HG03460 (cell line): ENCODE data around the gene UVSSA.
A peak's percentile ranks its signal among the peaks of the same experiment; 100 is the strongest.

ENCODE experiments used
- ATAC-seq: cut with Tn5 transposase; IDR thresholded peaks from one replicate; pipeline ENCODE4 v1.9.1; 2021; ENCODE audit not compliant: unreplicated experiment

Gene UVSSA, protein sequence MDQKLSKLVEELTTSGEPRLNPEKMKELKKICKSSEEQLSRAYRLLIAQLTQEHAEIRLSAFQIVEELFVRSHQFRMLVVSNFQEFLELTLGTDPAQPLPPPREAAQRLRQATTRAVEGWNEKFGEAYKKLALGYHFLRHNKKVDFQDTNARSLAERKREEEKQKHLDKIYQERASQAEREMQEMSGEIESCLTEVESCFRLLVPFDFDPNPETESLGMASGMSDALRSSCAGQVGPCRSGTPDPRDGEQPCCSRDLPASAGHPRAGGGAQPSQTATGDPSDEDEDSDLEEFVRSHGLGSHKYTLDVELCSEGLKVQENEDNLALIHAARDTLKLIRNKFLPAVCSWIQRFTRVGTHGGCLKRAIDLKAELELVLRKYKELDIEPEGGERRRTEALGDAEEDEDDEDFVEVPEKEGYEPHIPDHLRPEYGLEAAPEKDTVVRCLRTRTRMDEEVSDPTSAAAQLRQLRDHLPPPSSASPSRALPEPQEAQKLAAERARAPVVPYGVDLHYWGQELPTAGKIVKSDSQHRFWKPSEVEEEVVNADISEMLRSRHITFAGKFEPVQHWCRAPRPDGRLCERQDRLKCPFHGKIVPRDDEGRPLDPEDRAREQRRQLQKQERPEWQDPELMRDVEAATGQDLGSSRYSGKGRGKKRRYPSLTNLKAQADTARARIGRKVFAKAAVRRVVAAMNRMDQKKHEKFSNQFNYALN

DNA sequence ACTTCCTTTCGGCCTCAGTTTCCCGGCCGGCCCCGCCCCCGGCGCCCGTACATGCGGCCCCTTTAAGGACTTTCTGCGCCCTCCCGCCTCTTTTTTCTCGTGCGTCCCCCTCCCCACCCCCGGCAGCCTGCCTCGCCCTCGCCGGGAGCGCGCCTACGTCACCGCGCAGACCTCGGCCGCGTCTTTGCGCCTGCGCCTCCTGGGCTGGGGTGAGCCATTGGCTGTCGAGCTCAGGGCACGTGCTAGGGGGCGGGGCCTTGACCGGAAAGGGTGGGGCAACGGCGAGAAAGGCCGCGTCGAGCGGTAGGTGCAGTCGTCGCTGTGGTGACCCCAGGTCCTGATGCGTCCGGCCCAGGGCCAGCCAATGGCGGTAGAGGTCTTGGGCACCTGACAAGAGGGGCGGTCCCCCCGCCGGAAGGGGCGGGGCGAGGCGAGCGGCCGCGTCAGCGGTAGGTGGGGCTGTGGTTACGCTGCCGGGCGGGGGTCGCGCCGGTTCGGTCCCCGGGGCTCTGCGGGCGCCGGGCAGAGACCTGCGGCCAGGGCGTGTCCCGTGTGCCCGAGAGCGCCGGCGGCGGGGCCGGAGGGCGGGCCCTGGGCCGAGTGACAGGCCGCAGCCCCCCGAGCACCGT is at the start of gene UVSSA:
Gene UVSSA (plus strand): TSS at position 428 of the 629 bp plus-strand sequence. CDS start 884 bp downstream, outside the sequence.
- ATAC-seq, result peak; percentile 90

DNA sequence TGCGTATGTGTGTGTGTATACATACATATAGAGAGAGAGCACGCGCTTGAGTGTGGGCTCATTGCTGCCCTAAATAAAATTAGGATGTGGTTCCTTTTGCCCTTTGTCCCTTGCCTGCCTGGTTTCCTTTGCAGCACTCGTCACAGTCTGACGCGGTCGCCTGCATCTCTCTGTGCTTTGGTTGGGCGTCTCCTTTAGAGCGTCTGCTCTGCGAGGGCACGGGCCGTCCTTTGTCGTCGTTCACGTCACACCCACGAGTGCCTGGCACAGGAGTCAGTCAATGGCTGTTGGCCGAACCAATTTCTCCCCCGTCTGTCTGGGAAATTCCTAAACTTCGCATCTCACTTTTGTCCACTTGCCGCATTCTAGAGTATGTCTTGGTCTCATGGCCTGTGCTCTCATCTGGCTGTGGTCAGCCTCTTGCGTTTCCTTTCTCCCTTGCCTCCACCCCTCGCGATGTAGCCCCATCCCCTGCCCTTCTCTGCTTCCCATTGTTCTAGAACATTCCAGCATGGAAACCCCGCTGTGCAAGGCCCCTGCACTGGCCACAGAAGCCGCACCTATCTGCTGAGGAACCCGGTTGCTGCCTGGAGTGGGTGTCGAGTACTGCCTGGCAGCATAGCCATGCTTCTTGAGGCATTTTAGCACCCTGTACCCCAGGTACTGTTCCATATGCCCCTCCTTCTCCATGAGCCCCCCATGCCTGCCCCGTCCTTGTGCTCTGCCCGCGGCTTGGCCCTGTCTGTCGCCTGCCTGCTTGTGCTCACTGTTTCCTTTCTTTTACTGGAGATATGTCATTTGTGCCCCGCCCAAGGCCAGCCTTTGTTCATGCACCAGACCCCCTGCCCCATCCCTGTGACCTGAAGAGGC is 49.3 kb upstream of the UVSSA start:
- no peak for ATAC-seq

DNA sequence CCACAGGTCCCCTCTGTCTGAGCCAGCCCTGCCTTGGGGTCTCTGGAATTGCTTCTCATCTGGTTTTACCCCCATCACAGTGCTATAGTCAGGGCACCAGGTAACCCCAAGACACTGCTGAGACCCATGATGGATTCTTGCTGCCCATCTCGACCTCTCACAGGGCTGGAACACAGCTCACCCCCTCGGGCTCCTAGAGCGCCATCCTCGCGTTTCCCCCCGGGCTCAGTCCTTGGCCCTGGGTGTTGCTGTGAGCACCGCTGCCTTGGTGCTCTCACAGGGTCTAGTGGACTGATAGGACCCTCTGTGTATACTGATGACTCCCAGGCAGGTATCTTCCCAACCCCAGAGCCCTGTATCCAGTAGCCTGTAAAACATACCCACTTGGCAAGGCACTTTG is 48.5 kb upstream of the UVSSA start:
- no peak for ATAC-seq

DNA sequence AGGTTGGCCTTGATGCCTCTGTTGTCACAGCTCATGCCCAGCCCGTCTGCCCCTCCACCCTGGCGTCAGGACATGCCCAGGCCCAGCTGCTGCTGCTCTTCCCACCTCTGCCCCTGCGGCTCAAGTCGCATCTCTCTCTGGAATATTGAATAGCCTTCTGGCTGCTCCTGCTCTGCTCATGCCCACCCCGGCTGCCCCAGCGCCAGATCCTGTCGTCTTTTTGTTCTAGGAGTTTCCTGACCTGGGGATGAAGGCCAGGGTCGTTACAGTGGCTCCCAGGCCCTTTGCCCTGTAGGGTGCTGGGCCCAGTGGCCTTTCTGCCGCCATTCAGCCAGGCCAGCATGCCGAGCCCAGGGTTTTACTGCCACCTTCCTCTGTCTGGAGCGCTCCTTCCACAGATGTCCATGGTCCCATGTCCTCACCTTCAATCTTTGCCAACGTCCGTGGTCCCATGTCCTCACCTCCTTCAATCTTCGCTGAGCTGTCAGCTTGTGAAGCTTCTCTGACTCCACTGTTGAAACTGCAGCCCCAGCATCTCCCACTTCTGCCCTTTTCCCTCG is 47.6 kb upstream of the UVSSA start:
- ATAC-seq, result no peak

DNA sequence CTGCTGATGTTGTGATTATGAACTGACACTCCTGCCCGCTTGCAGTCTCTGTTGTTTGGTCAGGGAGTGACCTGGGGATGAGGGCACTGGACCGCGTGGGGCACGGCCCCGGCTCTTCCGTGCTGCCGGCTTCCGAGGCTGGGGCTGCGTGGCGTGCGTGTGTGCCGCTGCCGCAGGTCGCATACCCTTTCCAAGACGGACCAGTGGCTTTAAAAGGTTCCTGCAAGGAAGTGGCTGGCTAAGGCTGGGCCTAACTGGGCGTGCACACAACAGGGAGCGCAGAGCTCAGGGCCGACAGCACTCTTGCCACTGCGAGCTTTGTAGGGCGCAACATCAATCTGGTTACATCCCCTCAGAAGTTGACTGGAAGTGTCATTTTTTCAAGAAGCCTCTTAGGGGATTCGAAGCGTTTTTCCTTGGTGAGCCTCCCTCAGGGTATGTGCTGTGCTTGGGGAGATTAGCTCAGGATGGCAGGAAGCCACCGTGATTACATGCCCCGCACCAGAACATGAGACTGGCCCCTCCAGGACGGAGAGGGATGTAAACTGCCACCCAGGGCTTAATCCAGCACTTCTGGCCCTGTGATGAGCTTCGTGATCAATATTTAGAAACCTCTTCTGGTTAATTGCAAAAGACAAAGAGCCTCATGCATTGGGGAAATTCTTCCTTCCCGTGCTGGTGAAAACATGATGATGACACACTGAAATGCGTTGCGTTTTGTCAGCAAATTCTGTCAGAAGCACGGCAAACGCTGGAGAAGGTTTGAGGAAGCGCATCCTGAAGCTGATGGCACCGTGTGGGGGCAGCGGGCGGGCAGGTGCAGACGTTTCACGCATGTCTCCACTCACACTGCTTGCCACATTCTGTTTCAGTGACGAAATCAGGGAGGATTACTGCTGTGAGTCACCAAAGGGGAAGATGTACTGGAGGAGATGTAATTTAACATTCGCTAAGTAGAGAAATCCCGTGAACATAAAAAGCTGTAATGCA is 46.2 kb upstream of the UVSSA start:
- ATAC-seq, result no peak

DNA sequence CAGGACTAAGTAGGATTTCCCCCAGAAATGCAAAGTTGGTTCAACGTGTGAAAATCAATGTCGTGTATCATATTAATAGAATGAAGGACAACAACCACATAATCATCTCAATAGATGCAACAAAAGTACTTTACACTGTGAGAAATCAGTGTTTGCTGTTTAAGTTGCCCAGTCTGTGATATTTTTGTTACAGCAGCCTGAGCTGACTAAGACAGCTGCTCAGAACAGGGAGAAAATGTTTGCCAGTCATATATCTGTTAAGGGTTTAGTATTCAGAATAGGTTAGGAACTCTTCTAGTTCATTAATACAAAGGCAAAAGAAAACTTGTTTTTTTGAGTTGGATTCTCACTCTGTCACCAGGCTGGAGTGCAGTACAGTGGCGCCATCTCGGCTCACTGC is 44.8 kb upstream of the UVSSA start:
- ATAC-seq, result no peak

DNA sequence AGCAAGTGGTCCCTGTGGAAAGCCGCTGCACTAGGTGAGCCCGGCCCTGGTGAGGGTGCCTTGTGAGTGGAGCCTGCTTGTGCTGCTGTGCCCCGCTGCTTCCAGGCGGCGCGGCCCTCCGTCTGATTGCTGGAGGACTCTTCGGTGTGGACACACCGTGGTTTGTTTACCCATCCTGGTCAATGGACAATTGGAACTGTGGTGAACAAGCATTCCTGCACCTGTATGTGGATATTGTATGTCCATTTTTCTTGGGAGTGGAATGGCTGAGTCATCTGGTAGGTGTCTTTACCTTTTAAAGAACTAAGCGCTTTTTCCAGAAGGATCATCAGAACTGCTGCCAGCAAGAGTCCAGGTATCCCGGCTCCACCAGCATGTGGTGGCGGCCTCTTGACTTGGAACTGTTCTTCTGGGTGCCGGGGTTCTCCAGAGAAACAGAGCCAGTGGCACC is 41.7 kb upstream of the UVSSA start:
- ATAC-seq, result no peak

DNA sequence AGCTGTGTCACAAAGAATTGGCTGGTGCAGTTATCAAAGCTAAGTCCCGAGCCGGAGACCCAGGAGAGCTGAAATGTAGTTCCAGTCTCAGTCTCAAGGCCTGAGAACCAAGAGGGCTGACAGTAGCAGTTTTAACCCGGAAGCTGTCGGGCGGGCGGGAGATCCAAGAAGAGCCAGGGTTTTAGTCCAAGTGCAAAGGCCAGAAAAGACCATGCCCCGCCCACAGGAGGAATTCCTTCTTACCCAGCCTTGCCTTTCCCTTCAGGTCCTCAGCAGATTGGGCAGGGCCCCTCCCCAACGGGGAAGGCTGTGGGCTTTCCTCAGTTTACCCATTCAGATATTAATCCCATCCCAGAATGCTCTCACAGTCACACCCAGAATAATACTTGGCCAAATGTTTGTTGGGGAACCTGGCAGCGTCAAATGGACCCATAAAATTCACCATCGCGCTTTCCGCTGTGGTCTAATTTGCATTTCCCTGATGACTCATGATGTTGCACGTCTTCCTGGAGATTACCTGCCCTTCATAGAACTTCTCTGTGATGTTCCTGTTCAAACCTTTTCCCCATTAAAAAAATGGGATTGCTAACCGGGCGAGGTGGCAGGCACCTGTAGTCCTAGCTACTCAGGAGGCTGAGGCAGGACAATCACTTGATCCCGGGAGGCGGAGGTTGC is 41.1 kb upstream of the UVSSA start:
- ATAC-seq, result no peak

DNA sequence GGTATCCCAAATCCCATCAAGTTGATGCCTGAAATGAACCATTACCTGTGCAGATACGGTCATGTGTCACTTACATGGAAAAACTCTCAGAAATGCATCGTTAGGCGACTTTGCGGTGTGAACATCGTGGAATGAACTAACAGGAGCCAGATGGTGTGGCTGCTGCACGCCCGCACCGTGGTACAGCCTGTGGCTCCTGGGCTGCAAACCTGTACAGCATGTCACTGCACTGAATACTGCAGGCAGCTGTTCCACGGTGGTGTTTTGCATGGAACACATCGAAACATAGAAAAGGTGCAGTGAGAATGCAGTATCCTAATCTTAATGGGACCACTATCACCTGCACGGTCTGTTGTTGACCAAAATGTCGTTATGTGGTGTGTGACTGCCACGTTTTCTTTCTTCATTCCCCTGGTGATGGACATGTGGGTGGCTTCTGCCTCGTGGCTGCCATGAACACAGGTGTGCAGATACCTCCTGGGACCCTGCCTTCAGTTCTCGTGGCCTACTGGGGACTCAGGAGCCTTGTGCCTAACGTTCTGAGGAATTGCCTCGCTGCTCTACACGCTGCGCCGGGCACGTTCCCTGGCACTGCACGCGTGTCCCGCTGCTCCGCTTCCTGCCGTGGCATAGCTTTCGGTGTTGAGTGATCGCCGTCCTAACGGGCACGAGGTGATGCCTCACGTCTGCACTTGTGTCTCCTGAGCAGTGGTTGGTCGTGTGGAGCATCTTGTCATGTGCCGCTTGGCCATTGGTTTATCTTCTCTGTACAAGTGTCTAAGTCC is 38.9 kb upstream of the UVSSA start:
- no peak for ATAC-seq

DNA sequence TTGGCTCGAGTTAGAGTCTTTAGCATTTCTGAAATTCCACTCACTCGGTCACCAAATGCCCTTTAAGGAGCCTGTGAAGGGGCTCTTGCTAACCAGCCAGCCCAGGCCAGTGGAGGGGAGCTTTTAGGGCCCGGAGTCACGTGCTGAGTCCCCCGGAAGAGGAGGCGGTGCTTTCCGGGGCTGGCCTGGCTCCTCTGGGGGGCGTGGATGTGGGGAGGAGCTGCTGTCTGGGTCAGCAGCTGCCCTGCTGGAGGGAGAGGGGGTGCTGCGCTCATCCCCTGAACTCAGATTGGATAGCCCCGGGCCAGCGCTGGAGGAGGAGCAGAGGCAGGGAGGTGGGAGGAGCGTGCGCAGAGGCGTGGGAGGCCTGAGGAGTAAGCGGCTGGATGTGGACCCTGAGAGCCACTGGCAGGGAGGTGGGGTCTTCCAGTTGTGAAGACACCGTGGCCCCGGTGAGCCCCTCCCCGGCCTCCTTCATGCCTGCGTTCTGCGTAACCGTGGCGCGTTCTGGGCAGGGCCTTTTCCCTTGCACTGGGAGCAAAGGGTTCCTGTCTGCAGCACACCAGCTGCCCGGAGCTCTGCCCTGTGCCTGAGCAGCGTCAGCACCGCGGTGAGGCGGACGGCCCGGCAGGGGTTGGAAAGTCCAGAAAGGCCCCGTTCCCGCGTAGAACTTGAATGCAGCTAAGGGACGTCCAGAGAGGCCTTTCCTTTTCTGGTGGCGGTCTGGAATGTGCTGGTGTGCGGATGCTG is 37.6 kb upstream of the UVSSA start:
- peak; percentile 91 for ATAC-seq

DNA sequence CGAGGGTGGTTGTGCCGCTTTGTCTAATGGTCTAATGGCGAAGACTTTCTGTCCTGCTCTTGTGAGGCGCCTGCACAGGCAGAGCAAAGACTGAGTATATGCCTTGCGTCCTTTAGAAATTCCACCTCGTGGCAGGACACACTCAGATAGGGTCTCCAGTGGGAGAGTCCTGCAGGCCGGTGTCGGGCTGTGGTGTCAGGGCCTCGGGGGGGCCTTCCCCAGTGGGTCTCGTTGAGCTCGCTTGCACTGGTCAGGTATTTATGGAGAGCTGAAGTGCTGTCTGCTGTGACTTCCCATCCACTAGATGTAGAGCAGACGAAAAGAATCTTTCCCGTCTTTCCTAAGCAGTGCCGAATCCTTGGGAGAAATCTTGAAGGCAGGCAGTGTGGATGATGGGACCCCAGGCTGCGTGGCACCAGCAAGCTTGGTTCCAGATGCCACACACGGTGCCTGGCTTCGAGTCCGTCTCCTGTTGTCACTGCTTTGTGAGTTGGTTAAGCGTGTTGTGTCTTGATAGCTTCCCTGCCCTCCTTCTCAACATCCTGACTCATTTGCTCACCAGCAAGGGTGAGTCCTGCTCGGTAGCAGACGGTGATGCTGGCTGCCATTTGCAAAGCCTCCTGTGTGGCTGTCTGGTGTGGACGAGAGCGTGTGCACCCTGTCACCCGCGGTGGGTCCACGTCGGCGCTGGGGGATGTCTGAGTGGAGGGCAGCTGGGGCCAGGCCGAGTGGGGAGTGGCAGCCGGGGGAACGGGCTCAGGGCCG is 36.8 kb upstream of the UVSSA start:
- ATAC-seq, result no peak

DNA sequence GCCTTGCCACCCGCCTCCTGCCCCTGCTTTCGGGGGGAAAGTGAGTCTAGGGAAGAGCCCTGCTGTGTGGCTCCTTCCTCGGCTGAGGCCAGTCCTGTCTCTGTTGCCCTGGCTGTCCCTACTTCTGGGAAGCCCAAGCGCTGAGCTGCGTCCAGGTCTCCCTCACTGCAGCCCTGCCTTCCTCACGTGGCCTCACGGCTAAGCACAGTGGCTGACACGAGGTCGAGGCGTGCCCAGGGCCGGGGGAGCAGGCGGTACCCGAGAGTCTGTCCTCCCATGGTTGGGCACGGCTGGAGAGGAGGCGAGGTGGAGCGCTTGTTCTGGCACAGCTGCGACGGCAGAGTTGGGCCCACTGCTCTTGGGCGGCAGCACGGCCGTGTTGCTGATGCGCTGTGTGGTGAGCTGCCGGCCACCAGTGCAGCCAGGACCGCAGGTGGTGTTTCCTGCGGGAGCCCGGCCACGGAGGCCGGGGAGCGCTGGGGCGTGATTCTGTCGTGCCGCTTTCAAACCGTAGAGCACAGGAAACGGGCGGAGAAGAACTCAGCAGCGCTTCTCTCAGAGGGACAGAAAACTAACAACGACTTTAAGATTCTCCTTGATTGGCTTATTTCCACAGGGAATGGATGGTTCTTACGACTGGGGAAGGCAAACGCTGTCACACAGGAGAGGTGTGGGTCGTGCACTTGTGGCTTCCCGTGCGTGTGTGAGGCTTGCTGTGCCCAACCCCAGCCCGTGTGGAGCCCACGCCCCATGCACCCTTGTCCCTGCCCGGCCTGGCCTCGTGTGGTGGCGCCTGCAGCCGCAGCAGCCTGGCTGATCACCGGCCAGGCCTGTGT is 36.0 kb upstream of the UVSSA start:
- ATAC-seq, result no peak

DNA sequence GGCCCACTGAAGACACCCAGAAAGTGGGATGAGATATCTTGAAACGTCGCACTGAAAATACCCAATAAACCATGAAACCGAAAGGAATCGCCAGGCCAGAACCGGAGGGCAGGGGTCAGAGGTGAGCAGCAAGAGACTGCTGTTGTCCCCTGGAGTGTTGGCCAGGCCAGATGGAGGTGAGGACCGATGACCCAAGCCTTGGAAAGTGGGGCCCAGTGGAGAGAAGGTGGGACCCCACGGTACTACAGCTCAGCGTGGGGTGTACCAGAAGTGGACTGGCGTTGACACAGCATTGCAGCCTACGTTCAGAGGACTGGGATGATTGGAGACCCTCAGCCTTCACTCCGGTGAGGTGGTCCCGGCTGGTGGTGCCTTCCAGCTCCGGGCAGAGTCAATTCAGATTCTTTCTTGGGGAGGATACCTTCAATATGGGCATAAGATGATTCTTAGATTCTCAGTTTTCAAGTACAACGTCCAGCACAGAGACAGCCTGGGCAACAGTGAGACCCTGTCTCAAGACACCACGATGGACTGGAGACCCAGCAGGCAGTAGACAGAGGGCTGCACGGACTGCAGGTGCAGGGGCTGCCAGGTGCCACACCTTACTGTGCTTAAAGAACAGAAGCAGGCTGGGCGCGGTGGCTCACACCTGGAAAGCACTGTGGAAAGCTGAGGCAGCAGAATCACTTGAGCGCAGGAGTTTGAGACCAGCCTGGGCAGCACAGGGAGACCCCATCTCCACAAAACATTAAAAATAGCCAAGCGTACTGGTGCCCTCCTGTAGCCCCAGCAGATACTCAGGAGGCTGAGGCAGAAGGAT is 34.0 kb upstream of the UVSSA start:
- no peak for ATAC-seq

DNA sequence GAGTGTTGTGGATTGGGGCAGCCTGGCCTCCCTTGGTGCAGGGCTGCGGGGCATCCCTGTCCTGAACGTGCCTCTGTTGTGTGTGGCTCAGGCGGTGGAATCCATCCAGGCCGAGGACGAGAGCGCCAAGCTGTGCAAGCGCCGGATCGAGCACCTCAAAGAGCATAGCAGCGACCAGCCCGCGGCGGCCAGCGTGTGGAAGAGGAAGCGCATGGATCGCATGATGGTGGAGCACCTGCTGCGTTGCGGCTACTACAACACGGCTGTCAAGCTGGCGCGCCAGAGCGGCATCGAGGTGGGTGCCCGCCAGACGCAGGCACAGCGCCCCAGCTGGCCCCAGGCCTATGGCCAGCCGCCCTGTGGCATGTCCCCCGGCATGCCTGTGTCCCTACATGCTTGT is 31.7 kb upstream of the UVSSA start:
- ATAC-seq, result no peak
